ENCODE measurements around the gene PRKN. TPM values are rescaled to one million over a fixed set of nuclear protein-coding genes. Genes with fewer than 3 reads are reported as not detected.

The PRKN gene
- total RNA-seq, 1 experiment from 2014 or later = not detected

DNA sequence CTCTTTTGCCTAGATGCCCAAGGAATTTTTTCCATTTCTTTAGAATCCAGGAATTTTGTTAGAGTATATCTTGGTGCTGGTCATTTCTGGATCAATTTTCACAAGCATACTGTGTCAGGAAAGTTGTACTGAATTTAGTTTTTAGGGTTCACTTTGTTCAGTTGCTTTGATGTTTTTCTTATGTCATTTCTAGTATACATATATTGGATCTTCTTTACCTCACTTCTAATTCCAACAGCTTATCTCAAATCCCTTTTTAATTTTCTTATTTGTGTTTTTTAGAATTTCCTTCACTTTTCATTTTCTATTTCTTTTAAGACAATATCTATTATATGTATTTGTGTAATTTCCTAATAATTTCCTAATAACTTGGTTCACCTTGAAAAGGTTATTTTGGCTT lies 1172.7 kb downstream of the PRKN start:
- Histone ChIP-seq H3K9me3 (ENCODE audit: insufficient read depth, low read depth) (no peaks in the 10 kb centered on the region), H3K4me1 (replicated peaks; ENCODE audit: insufficient read depth) (no peaks in the 10 kb centered on the region), H3K36me3 (ENCODE audit: low read depth) (no peaks in the 10 kb centered on the region), H3K4me2 (no peak overlapping the region), H3K4me3 (no peak overlapping the region), H3K27me3 (ENCODE audit: insufficient read depth, low read depth) (no peaks in the 10 kb centered on the region), H3K27ac (no peak overlapping the region), H3K79me2 (ENCODE audit: low read depth) (no peaks in the 10 kb centered on the region), H2AFZ (no peak overlapping the region), H4K20me1 (ENCODE audit: insufficient read depth) (no peaks in the 10 kb centered on the region), H3K9me2 (ENCODE audit: insufficient read depth) (no peaks in the 10 kb centered on the region), H3F3A (ENCODE audit: insufficient read depth, low read depth) (no peaks in the 10 kb centered on the region)
- intact Hi-C loops (cut with micrococcal nuclease; ENCODE audit: unreplicated experiment) = no loop called here
- BruUV-seq (replicated peaks) = no TSS peak
- no peak for DNase-seq
- CTCF ChIA-PET = no interaction called here
- TF ChIP-seq, protein P1, sequence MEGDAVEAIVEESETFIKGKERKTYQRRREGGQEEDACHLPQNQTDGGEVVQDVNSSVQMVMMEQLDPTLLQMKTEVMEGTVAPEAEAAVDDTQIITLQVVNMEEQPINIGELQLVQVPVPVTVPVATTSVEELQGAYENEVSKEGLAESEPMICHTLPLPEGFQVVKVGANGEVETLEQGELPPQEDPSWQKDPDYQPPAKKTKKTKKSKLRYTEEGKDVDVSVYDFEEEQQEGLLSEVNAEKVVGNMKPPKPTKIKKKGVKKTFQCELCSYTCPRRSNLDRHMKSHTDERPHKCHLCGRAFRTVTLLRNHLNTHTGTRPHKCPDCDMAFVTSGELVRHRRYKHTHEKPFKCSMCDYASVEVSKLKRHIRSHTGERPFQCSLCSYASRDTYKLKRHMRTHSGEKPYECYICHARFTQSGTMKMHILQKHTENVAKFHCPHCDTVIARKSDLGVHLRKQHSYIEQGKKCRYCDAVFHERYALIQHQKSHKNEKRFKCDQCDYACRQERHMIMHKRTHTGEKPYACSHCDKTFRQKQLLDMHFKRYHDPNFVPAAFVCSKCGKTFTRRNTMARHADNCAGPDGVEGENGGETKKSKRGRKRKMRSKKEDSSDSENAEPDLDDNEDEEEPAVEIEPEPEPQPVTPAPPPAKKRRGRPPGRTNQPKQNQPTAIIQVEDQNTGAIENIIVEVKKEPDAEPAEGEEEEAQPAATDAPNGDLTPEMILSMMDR (conservative IDR thresholded peaks at IDR 0.05) = no peak
- TF ChIP-seq EZH2 (IDR thresholded peaks at IDR 0.05; ENCODE audit: low read depth) = no peak
- POLR2A ChIA-PET (ENCODE audit: unreplicated experiment) = no interaction called here

DNA sequence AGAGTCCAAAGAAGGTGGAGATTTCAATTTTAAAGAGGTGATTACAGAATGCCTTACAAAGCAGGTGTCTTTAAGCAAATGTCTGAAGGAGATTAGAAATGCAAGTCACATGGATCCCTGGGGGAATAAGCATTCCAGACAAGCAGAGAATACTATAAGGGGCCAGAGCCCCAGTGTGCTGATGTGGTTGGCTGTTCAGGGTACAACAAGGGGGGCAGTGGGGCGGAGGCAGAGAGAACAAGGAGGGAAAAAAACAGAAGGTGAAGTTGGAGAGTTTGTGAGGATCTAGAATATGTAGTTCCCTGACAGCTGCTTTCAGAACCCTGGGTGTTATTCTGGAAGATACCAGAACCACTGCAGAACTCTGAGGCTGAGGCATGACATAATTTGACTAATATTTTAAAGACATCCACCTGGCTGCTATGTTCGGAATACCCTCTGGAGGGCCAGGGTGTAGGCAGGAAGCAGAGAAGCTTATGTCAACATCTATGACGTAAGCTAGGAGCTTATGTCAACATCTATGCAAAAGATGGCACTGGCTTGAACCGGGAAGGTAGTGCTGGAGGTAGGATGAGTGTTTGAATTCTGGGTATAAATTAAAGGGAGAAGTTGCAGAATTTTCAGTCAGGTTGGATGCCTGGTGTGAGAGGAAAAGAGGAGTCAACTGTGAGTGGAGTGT lies 1177.5 kb downstream of the PRKN start:
- DNase-seq = peak in 1 of 2 experiments; percentile 36
- Histone ChIP-seq H3K36me3 (ENCODE audit: low read depth) (no peaks in the 10 kb centered on the region), H3K27ac (no peak overlapping the region), H3K9me2 (ENCODE audit: insufficient read depth) (no peaks in the 10 kb centered on the region), H3K79me2 (ENCODE audit: low read depth) (no peaks in the 10 kb centered on the region), H3K27me3 (ENCODE audit: insufficient read depth, low read depth) (no peaks in the 10 kb centered on the region), H3F3A (ENCODE audit: insufficient read depth, low read depth) (no peaks in the 10 kb centered on the region), H4K20me1 (ENCODE audit: insufficient read depth) (no peaks in the 10 kb centered on the region), H3K4me1 (replicated peaks; ENCODE audit: insufficient read depth) (no peaks in the 10 kb centered on the region), H3K4me3 (no peak overlapping the region), H3K9me3 (ENCODE audit: insufficient read depth, low read depth) (no peaks in the 10 kb centered on the region), H2AFZ (no peak overlapping the region), H3K4me2 (no peak overlapping the region)
- no TSS peak for BruUV-seq (replicated peaks)
- ChIA-PET POLR2A (ENCODE audit: unreplicated experiment) (no interaction called here), CTCF (no interaction called here)
- intact Hi-C loops (cut with micrococcal nuclease; ENCODE audit: unreplicated experiment) = no loop called here
- TF ChIP-seq, protein P1 (conservative IDR thresholded peaks at IDR 0.05) = no peak
- no peak for TF ChIP-seq EZH2 (IDR thresholded peaks at IDR 0.05; ENCODE audit: low read depth)

DNA sequence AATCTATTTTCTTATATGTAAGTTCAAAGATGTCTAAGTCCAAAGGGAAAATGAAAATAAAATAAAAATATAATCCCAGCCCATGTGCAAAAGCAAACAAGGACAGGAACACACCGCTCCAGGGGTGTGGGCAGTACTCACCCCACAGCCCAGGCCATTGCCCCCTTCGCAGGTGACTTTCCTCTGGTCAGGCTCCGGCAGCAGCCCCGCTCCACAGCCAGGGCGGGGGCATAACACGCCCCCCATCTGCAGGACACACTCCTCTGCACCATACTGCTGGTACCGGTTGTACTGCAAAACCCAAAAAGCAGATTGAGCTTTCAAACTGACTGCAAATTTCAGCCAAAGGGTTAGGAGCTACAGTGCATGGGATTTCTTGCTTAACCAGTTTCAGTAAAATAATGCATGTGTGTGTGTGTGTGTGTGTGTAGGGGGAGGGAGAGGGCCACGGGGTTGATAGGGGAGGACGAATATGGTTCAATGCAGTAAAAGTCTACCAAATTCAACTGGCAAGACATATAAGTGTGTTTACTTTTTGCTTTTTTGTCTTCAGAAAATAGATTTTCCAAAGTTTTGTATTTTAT lies 1178.8 kb downstream of the PRKN start:
- DNase-seq = no peak
- H3K36me3 ChIP-seq (ENCODE audit: low read depth) = no peaks in the 10 kb centered on the region
- no TSS peak for BruUV-seq (replicated peaks)
- intact Hi-C loops (cut with micrococcal nuclease; ENCODE audit: unreplicated experiment) = no loop called here
- H4K20me1 ChIP-seq (ENCODE audit: insufficient read depth) = no peaks in the 10 kb centered on the region
- no peaks in the 10 kb centered on the region for H3K79me2 ChIP-seq (ENCODE audit: low read depth)
- no peaks in the 10 kb centered on the region for H3K4me1 ChIP-seq (replicated peaks; ENCODE audit: insufficient read depth)
- H3K27ac ChIP-seq = no peak overlapping the region
- no peaks in the 10 kb centered on the region for H3K9me2 ChIP-seq (ENCODE audit: insufficient read depth)
- H3K4me2 ChIP-seq = no peak overlapping the region
- no peak overlapping the region for H2AFZ ChIP-seq
- CTCF ChIA-PET = no interaction called here
- H3K9me3 ChIP-seq (ENCODE audit: insufficient read depth, low read depth) = no peaks in the 10 kb centered on the region
- H3K27me3 ChIP-seq (ENCODE audit: insufficient read depth, low read depth) = no peaks in the 10 kb centered on the region
- no peaks in the 10 kb centered on the region for H3F3A ChIP-seq (ENCODE audit: insufficient read depth, low read depth)
- TF ChIP-seq, protein P1 (conservative IDR thresholded peaks at IDR 0.05) = no peak
- no peak for TF ChIP-seq EZH2 (IDR thresholded peaks at IDR 0.05; ENCODE audit: low read depth)
- no peak overlapping the region for H3K4me3 ChIP-seq
- POLR2A ChIA-PET (ENCODE audit: unreplicated experiment) = no interaction called here
